ENCODE measurements around the gene DCN.

DCN gene

DNA sequence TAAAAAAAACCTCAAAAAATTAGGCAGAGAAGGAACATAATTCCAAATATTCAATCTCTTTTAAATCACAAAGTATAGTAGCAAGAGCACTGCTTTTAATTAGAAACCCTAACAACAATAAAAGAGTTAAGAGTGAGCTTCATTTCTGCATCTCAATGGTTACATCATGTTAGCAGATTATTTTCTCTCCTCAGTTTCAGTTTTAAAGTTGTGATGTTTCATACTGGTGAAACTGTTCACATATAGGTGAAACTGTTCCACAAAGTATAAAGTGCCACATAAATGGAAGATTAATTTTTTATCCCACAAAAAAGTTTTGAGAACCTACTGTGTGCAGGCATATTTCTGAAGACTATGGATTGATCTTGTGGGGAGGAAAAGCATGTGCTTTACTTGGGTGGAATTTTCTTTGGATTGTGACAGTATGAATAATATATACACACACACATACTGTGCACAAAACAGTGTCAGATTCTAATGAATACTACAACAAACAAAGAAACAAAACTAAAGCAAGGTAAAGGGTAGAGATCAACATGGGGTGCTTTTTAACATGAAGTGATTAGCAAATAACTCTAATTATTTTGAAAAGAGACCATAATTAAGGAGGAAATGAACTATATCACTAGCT is 88.5 kb downstream of the DCN start:
- TF ChIP-seq CTCF (conservative IDR thresholded peaks at IDR 0.05) = no peak
- H3K27ac ChIP-seq = no peak overlapping the region

GRCh38 chr12:91093341-91093740 is 89.3 kb downstream of the DCN start:
- no peak for TF ChIP-seq CTCF (conservative IDR thresholded peaks at IDR 0.05)
- no peak overlapping the region for H3K27ac ChIP-seq

DNA sequence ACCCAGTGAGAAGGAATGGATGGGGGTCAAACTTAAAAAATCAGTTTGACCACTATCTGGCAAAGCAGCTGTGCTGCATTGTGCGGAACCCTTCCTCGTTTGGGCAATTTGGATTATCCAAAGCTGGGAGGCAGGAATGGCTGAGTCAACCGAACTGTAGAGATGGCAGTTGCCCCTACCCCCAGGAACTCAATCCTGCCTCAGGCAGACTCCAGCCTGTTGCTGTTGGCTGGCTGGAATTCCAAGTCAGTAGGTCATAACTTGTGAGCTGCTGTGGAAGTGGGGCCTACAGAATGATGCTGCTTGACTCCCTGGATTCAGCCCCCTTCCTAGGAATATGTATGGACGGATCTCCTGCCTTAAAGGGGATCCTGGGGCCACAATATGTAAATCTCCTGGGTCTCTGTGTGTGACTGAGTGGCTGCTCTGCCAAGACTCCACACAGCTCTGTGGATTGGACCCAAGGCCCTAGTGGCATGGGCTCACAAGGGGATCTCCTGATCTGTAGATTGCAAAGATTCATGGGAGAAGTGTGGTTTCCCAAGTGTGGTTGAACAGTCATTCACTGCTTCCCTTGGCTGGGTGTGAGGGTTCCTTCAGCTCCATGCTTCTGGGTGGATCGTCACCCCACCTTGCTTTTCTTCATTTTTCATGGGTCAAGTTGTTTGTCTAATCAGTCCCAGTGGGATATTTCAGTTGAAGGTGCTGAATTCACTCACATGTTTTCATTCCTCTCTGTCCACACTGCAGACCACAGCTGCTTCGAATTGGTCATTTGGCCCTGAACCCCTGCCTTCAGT is 90.5 kb downstream of the DCN start:
- H3K27ac ChIP-seq = no peak overlapping the region
- TF ChIP-seq CTCF (conservative IDR thresholded peaks at IDR 0.05) = no peak
